Gastroesophageal sphincter (tissue), 3 donors: ENCODE data around the gene SLC24A3.

ENCODE experiments used
- EP300 ChIP-seq: sonication (generic); formaldehyde crosslinking; IDR thresholded peaks from one replicate; pipeline ENCODE4 v1.6.1; 2017; ENCODE audit warnings: antibody characterized with exemption, mild to moderate bottlenecking
- POLR2A ChIP-seq, 2 donors: fragments of 450-650 bp; IDR thresholded peaks; one replicate each; pipeline ENCODE4 v1.6.1; 2017; ENCODE audit warnings: antibody characterized with exemption in 2 of 2, mild to moderate bottlenecking in 2 of 2, moderate library complexity in 1 of 2
- POLR2AphosphoS5 ChIP-seq: sonication (generic); formaldehyde crosslinking; IDR thresholded peaks from one replicate; pipeline ENCODE4 v1.6.1; 2017; ENCODE audit warnings: antibody characterized with exemption
- TF ChIP-seq, protein P1 (sequence below), 4 experiments: fragments of 200-600 bp in 2 of 4; fragments of 450-650 bp in 2 of 4; sonication (generic) in 1 of 4; IDR thresholded peaks; one replicate each; pipeline ENCODE4 v1.5.1; 2017 to 2019; ENCODE audit warnings: antibody characterized with exemption in 4 of 4, mild to moderate bottlenecking in 2 of 4, moderate library complexity in 2 of 4

DNA sequence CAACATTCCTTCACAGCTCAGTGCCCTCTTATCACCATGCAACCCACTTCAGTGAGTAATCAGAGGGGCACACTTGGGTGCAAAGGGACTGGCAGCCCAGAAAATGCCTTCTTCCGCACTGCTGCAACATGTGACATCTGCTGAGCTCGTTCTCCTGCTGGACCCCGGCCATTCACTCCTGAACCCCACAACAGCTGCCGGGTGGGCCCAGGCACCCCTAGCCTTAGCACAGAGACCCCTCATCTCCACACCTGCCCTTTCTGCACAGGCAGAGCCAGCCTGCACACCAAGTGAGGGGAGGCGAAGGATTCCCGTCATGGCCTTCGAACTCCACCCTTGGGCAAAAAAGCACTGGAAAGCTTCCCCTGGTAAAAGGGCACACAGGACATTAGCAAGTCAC is 381.3 kb downstream of the SLC24A3 start:
- TF ChIP-seq, protein P1, sequence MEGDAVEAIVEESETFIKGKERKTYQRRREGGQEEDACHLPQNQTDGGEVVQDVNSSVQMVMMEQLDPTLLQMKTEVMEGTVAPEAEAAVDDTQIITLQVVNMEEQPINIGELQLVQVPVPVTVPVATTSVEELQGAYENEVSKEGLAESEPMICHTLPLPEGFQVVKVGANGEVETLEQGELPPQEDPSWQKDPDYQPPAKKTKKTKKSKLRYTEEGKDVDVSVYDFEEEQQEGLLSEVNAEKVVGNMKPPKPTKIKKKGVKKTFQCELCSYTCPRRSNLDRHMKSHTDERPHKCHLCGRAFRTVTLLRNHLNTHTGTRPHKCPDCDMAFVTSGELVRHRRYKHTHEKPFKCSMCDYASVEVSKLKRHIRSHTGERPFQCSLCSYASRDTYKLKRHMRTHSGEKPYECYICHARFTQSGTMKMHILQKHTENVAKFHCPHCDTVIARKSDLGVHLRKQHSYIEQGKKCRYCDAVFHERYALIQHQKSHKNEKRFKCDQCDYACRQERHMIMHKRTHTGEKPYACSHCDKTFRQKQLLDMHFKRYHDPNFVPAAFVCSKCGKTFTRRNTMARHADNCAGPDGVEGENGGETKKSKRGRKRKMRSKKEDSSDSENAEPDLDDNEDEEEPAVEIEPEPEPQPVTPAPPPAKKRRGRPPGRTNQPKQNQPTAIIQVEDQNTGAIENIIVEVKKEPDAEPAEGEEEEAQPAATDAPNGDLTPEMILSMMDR (IDR thresholded peaks at IDR 0.05), result no peak
- TF ChIP-seq POLR2A (IDR thresholded peaks at IDR 0.05) (no peak), POLR2AphosphoS5 (no peak), EP300 (no peak)
